Ramos (cell line): Measurements from ENCODE around the gene MYBBP1A.
"Not testable (repeated sequence)": the region's sequence is repeated elsewhere in the genome, so short reads cannot be mapped to it uniquely, and the experiment has no call there.

Experiments
- in situ Hi-C: fragments of 300-500 bp; cut with MboI; formaldehyde crosslinking; loops from one replicate; pipeline ENCODE4 v1.14.3; 2022; ENCODE audit warnings: low sequenced_read_pairs; ENCODE audit not compliant: unreplicated experiment

The MYBBP1A gene

DNA sequence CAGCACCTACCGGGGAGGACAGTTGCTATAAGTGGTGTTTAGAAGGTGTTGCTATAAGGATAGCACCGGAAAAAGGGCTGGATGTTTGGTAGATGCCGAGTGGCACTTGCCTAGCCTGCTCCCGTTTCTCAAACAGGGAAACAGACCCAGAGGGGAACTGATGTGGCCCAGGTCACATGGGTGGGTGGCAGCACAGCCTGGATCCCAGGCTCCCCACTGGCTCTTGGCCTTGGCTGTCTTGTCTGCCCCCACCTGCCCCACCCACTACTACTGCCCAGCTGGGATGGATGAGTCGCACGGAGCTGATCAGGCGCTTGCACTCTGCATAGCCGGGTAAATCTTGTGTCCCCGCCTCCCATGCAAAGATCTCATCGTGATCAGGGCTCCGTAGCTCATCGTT lies 36.3 kb upstream of the MYBBP1A start:
- in situ Hi-C loops: no loop called here

DNA sequence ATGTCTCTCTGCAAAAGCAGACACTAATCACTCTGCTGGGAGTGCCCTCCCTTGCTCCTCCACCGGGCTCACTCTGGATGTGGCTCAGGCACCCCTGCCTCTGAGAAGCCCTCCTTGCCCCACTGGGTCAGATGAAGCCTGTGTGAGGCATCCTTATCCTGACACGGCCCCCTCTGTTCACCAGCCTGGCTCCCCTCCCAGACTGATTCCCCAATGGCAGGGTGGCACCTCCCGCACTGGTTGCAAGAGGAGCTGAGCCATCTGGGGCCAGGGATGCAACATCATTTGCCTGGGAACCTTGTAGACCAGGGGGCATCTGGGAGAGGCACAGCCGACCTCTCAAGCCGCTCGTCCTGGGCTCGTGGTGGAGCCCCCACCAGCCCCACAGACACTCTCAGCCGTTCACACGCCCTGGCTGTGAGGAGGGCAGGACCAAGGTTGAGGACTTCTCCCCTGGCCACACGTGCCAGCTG lies 35.8 kb upstream of the MYBBP1A start:
- in situ Hi-C loops: no loop called here

DNA sequence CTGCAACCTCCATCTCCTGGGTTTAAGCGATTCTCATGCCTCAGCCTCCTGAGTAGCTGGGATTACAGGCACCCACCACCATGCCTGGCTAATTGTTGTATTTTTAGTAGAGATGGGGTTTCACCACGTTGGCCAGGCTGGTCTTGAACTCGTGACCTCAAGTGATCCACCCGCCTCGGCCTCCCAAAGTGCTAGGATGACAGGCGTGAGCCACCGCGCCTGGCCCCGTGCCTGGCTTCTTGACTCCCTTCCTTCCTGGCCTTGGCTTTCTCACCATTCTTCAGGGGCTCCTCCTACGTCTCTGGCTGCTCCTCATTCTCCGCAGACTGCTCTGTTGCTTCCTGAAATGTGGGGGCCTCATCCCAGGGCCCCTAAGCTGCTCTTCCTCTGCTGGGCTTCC lies 34.9 kb upstream of the MYBBP1A start:
- in situ Hi-C loops: not testable (repeated sequence)

DNA sequence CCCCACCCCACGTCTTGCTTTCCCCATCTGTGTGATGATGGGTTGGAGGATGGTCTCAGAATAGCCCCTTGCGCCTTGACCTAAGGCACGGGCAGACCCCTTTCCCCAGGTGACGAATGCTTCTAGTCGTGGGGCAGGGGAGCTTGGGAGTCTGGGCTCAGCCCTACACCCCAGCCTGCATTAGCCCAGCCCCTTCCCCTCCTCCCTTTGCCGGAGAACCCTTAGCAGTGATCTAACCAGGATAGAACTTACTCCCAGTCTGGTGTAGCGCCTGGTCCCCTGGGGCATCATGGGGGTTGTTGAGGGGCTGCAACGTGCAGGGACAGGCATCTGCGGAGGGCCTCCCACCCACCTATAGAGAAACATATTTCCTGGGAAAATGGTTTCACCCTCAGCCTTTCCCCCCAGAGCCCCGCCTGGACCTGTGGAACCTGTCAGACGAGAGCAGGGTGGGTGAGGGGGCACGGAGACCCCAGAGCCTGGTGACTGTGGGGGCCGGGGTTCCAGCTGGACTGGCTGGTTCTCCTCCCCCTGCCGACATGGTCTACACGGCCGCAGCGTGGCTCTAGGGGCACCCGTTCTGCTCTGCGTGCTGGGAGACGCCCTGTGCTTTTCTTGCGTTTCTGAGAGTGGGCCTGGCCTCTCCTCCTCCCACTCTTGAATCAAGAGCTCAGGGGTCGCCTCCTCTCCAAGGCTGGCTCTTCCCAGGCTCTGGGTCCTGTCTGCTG lies 33.9 kb upstream of the MYBBP1A start:
- in situ Hi-C loops: loop anchor here (10.0 kb wide), 1 partner anchor 296 kb away; no protein-coding TSS in a partner anchor

DNA sequence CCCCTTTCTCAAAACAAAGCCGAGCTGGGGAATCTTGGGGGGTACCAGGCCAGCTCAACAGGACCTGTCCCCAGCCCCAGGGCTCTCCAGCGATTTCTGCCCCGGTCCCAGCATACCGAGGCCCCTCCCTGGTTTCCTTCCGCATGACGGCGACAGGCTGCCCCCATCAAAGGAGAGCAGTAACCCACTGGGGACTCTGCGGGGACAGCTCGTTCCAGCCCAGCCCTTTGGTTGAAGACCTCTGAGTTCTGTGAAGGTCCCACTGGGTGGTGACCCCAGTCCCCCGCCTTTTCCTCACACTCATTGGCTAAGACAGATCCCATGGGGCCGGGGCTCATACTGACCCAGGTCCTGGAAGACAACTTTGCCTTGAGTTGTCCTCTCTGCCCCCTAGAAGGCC lies 33.2 kb upstream of the MYBBP1A start:
- in situ Hi-C loops: loop anchor here (10.0 kb wide), 1 partner anchor 296 kb away; no protein-coding TSS in a partner anchor

DNA sequence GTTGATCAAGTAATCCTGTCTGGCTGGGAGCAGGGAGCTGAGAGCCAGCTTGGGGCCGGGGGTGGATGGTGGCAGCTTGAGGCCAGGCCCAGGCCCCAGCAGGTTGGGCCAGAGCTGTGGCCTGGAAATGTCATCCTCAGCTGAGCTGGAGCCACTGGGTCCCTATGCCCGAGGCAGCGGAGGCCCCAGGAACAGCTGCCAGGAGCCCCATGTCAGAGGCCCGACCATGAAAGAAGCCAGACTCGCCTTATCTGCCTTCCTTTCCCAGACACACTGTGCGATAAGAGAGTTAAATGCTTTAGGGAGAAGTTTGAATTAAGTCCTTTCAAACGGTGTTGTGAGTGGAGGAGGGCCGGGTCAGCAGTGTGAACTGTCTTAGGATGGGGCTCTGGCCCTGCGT lies 32.6 kb upstream of the MYBBP1A start:
- in situ Hi-C loops: loop anchor here (10.0 kb wide), 1 partner anchor 297 kb away; no protein-coding TSS in a partner anchor

DNA sequence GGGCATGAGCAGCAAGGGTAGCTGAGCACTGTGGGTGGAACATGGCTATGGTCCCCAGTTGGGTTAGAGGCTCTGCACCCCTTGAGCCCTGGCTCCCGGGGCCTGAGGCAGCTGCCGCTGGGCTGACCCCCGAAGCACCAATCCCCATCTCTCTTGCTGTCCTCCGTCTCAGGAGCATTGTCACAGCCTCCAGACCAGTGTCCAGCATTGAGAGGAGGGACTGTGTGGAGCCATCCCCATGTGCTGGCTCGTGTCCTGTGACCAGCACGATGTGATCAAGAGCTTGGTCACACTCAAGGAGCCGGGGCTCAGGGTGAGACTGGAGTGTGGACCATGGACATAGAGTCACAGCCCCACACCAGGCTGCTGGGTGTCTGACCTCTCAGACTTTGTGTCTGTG lies 32.0 kb upstream of the MYBBP1A start:
- in situ Hi-C loops: loop anchor here (10.0 kb wide), 1 partner anchor 298 kb away; no protein-coding TSS in a partner anchor

DNA sequence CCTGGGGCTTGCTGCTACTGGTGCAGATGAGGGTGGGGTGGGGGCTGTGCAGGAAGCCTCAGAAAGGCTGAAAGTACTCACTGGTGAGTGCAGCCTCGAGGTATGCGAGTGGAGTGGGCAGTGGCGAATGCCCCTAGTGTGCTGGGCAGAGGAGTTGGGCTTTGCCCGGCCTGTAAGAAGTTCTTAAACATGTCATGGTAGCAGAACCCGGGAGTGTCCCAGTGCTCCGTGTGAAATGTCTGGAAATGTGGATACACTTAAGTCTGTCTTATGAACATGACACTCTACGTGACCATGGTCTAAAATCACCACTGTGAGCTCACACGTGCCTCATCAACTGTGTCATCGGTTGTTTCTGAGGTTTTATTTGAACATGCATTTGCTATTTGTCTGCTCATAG lies 30.9 kb upstream of the MYBBP1A start:
- in situ Hi-C loops: loop anchor here (10.0 kb wide), 1 partner anchor 299 kb away; no protein-coding TSS in a partner anchor

DNA sequence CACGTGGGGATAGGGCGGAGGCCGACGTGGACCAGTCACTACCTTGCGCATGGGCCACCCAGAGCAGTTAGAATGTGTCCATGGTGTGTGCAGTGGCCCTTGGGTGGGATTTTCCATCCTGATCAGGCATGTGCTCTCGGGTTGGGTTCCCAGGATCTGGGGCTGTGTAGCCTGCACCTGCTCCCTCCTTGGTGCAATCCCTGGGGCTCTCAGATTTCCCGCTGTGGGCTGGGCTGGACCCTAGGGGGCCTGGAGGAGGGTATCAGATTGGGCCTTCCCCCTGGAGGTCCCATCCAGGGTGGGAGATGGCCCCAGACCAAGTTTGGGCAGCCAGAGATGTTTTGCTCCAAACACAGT lies 30.4 kb upstream of the MYBBP1A start:
- in situ Hi-C loops: loop anchor here (10.0 kb wide), 1 partner anchor 299 kb away; no protein-coding TSS in a partner anchor

DNA sequence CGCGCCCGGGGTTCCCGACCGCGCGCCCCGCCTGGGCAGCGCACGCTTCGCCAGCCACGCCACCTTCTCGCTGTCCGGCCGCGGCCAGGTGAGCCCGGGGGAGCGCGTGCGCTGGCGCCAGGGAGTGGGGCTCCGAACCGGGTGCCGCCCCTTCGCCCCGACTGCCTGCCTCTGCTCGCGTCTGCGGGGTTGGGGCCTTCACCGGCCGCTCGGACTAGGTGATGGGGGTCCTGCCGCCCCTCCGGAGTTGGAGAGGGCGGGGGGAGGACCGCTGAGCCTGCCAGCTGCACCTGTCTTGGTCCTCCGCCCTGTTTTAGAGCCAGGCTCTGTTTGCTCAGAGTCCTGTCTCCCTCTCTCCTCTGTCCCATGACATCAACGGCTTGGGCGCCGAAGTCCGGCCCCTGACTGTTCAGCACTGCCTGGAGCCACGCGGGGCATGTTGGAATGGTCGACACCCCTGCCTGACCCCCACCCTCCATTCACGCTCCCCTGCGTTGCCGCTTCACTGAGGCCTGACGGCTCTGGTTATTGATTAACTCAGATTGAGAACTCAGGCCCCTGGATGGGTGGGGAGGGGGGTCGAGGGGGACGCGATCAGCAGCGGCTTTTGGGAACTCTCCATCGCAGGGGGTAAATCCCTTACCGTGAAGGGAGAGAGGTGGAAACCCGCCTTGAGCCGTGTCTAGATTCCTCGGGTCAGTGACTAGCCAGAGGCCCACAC lies 29.9 kb upstream of the MYBBP1A start:
- in situ Hi-C loops: loop anchor here (10.0 kb wide), 1 partner anchor 300 kb away; no protein-coding TSS in a partner anchor

DNA sequence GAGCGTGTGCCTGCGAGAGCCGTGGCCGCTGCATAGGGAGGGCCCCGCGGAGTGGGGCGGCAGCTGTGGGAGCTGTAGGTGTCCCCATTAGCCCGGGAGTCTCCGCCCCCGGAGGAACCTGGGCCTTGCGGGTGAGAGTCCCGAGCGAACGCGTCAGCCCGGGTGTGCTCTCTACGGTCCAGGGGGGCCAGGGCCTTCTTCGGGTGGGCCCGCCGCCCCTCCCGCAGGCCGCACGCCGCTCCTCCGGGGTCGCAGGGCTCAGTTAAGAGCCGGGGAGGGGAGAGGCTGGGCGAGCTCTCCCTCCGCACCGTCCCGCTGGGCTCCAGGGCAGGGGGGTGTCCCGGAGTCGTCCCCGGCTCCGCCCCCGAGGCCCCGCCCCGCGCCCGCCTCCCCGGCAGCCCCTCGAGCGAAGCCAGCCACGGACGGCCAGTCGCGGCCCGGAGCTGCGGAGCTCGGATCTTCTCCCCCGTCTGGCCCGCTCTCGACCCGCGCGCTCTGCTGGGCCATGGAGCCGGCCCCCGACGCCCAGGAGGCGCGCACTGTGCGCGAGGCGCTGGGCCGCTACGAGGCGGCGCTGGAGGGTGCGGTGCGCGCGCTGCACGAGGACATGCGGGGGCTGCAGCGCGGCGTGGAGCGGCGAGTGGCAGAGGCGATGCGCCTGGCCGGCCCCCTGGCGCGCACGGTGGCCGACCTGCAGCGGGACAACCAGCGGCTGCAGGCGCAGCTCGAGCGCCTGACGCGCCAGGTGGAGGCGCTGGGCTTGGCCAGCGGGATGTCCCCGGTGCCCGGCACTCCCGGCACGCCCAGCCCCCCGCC lies 29.1 kb upstream of the MYBBP1A start, which contains the start of gene SMTNL2:
Gene SMTNL2, plus strand, starts transcription at position 429 of the 816 bp plus-strand sequence. Its CDS starts 77 bp downstream, at position 506.
- in situ Hi-C loops: loop anchor here (10.0 kb wide), 1 partner anchor 300 kb away; no protein-coding TSS in a partner anchor

DNA sequence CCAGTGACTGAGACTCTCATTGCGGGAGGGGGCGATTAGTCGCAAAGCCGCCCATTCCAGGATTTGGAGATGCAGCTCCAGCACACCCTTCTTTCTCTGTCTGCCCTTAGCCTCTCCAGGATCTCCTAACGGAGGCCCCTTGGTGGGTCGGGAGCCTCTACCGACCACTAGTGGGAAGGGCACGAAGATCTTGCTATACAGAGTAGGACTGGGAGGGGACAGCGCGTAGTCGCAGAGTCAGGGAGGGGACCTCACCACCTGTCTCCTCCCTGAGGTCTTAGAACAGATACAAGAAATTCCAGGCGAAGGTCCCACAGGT lies 28.6 kb upstream of the MYBBP1A start:
- in situ Hi-C loops: loop anchor here (10.0 kb wide), 1 partner anchor 301 kb away; no protein-coding TSS in a partner anchor

DNA sequence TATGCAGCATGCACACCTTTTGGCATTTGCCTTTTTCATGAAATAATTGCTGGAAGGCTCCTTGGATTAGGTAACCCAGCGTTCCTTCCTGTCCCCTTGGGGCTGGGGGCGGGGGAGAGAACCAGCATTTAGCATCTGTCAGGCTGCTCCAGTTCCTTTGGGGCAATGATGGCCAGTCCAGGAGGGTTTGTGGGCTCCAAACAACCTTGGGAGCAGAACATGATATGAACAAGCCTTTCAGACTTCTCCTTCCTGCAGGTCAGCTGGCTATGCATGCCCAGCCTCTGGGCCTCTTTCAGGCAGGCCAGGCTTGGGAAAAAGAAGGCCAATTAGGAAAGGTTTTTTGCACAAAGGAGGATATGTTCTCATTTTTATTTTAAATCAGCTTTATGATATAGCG lies 28.0 kb upstream of the MYBBP1A start:
- in situ Hi-C loops: loop anchor here (10.0 kb wide), 1 partner anchor 302 kb away; no protein-coding TSS in a partner anchor

DNA sequence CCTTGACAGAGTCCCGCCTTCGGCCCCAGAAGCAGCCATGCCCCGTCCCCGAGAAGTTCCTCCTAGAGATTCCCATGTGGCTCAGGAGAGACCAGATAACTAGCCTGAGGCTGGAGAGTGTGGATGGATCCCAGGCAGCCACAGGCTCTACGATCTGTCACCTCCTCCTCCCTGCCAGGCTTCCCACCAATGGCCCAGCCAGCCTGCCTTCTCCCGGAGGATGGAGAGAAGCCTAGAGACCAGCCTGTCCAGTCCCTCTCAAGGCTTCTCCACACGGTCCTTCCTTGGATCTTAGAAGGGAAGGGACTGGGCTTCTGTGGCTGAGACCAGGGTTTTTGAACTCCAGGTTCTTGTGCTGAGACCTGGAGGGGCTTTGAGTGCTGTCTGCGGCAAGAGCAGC lies 27.5 kb upstream of the MYBBP1A start:
- in situ Hi-C loops: loop anchor here (10.0 kb wide), 1 partner anchor 302 kb away; no protein-coding TSS in a partner anchor

DNA sequence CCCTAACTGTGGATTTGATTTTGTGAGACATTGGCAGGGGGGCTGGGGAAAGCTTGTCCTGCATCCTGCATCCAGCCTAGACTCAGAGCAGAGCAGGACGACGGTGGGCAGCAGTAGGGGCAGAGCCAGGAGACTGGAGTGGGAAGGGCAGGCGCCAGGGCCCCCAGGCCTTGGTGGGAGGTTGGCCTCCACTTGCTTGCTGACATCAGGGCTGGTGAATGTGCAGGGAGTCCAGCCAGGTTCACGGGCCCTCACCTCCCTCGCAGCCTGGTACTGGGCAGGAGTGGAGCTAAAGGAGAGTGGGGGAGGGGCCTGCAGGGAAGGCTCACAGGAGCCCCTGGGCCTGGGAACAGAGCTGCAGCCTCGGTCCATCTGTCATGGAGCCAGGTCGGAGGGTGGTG lies 26.9 kb upstream of the MYBBP1A start:
- in situ Hi-C loops: loop anchor here (10.0 kb wide), 1 partner anchor 303 kb away; no protein-coding TSS in a partner anchor

DNA sequence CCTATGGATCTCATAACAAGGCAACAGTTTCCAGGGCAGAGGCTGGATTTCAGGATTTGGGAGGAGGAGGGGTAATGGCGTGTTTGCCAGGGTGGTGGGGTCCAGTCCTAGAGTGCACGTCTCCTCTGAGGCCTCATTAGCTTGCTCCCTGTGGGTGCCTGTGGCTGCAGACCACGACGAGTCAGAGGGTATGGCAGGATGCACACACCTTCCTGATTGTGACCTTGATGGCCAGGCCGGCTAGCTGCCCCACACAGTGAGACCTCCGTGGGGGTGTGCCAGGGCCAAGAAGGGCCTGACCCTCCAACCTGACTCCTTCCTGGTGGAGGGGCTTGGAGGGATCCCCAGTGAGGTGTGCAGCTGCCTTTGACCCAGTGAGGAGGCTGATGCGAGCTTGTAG lies 25.1 kb upstream of the MYBBP1A start:
- in situ Hi-C loops: loop anchor here (10.0 kb wide), 1 partner anchor 305 kb away; no protein-coding TSS in a partner anchor

DNA sequence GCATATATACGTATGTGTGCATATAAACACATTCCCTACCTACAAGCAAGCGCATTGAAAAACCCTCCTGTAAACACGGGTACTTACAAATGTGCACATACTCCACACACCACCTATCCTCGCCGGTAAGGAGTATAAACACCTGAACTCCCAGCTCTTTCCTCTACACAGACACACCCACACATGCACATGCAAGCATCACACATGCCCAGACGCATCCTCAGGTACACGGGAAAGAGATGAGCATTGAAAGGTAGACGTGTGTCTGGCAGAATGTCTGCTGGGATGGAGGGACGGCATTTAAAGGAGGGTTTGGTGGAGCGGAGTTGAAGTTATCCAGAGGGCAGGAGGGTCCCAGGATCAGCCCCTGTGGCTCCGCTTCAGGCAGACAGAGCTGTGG lies 24.5 kb upstream of the MYBBP1A start:
- in situ Hi-C loops: loop anchor here (10.0 kb wide), 1 partner anchor 305 kb away; no protein-coding TSS in a partner anchor

DNA sequence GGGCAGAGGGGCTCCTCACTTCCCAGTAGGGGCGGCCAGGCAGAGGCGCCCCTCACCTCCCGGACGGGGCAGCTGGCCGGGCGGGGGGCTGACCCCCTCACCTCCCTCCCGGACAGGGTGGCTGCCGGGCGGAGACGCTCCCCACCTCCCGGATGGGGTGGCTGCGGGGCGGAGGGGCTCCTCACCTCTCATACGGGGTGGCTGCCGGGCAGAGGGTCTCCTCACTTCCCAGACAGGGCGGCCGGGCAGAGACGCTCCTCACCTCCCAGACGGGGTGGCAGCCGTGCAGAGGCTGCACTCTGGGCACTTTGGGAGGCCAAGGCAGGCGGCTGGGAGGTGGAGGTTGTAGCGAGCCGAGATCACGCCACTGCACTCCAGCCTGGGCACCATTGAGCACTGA lies 23.2 kb upstream of the MYBBP1A start:
- in situ Hi-C loops: not testable (repeated sequence)

DNA sequence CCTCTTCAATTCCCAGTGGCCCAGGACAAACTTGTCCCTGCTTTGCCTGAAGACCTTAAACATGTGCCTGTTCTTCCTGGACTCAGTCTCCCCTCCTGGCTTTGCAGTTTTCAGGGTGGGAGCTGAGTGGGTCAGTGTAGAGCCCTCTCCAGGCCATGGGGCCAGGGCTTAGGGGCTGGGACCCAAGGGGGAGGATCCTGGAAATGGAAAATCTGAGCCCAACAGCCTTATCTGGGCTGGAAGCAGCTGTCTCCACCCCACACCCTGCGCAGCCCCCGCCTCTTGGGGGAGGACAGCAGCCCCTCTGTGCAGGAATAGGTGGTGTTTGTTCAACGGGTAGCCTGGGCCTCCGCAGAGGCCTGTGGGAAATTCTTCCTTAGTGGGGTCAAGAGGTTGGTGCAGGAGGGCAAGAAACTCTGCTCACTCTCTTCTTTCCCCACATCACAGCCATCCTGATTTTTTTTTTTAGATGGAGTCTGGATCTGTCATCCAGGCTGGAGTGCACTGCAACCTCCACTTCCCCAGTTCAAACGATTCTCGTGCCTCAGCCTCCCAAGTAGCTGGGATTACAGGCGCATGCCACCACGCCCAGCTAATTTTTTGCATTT lies 22.3 kb upstream of the MYBBP1A start:
- in situ Hi-C loops: no loop called here
